Thoracic aorta (tissue), 2 donors: ENCODE data around the gene PLEKHA6. TPM values are rescaled to one million over a fixed set of nuclear protein-coding genes. Genes with fewer than 3 reads are reported as not detected.

Experiments
- ATAC-seq: fragments of 150-250 bp; one replicate; pipeline ENCODE4 v1.8.0; 2017; ENCODE audit warnings: low read depth; ENCODE audit not compliant: insufficient number of reproducible peaks, low FRiP score
- DNase-seq: peaks from one replicate; pipeline ENCODE4 v3.0.0-alpha.2; 2020; ENCODE audit warnings: low spot score
- H3K27ac ChIP-seq, 2 donors: fragments of 200-600 bp; sonication (generic); 1 replicate in 1 of 2; 2 replicates in 1 of 2; pipeline ENCODE4 v1.5.1; 2016; ENCODE audit warnings: mild to moderate bottlenecking in 2 of 2, moderate library complexity in 2 of 2
- H3K27me3 ChIP-seq: fragments of 200-600 bp; sonication (generic); replicated peaks from 2 replicates; pipeline ENCODE4 v1.6.0; 2016; ENCODE audit warnings: mild to moderate bottlenecking; ENCODE audit not compliant: insufficient read depth
- H3K36me3 ChIP-seq: fragments of 200-600 bp; sonication (generic); one replicate; pipeline ENCODE4 v1.5.1; 2016
- H3K4me1 ChIP-seq, 2 donors: fragments of 200-600 bp; sonication (generic); 1 replicate in 1 of 2; 2 replicates in 1 of 2; pipeline versions ENCODE4 v1.5.1 to v1.6.0; 2016; ENCODE audit warnings: low read depth in 2 of 2, mild to moderate bottlenecking in 1 of 2; ENCODE audit not compliant: control insufficient read depth in 1 of 2
- H3K4me3 ChIP-seq: fragments of 200-600 bp; sonication (generic); 2 replicates; pipeline ENCODE4 v1.5.1; 2016; ENCODE audit warnings: mild to moderate bottlenecking
- H3K9me3 ChIP-seq: fragments of 200-600 bp; sonication (generic); 2 replicates; pipeline ENCODE4 v1.5.1; 2016
- total RNA-seq, 2 donors: library from RNA; depleted of rRNA; stranded (reverse); fragments of >200 nt; gene quantifications; one replicate each; pipeline versions ENCODE4 v1.1.0 to v1.2.3, GENCODE V29; 2016
- TF ChIP-seq, protein P1 (sequence below): fragments of 200-600 bp; sonication (generic); IDR thresholded peaks from one replicate; pipeline ENCODE4 v1.5.1; 2019; ENCODE audit warnings: antibody characterized with exemption

PLEKHA6 gene
- total RNA-seq, 2 donors from 2014 or later = 5.1 to 6.9 TPM

DNA sequence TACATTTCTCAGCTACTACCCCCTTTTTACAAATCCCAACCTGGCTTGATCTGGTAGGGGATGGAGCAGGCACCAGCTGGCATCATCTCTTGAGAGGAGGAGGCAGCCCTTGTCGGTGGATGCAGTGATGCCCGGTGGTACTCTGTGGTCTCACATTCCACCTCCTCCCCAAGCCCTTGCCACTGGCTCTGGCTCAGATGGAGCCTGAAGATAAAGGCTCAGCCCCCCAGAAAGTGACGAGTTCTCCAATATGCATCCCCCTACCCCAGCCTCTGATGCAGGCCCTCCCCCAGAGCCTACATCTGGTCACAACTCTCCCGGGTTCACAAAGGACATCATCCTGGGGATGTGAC, 142.1 kb downstream of the PLEKHA6 start:
- no peaks in the 10 kb centered on the region for H3K9me3 ChIP-seq
- H3K27me3 ChIP-seq = no peaks in the 10 kb centered on the region
- H3K36me3 ChIP-seq = no peaks in the 10 kb centered on the region
- peaks cover 0 to 6% of the 10 kb centered on the region in 2 donors for H3K4me1 ChIP-seq
- no peak for DNase-seq
- H3K4me3 ChIP-seq = no peak overlapping the region
- TF ChIP-seq, protein P1, sequence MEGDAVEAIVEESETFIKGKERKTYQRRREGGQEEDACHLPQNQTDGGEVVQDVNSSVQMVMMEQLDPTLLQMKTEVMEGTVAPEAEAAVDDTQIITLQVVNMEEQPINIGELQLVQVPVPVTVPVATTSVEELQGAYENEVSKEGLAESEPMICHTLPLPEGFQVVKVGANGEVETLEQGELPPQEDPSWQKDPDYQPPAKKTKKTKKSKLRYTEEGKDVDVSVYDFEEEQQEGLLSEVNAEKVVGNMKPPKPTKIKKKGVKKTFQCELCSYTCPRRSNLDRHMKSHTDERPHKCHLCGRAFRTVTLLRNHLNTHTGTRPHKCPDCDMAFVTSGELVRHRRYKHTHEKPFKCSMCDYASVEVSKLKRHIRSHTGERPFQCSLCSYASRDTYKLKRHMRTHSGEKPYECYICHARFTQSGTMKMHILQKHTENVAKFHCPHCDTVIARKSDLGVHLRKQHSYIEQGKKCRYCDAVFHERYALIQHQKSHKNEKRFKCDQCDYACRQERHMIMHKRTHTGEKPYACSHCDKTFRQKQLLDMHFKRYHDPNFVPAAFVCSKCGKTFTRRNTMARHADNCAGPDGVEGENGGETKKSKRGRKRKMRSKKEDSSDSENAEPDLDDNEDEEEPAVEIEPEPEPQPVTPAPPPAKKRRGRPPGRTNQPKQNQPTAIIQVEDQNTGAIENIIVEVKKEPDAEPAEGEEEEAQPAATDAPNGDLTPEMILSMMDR = no peak
- no peak for ATAC-seq
- H3K27ac ChIP-seq = no peak overlapping the region

DNA sequence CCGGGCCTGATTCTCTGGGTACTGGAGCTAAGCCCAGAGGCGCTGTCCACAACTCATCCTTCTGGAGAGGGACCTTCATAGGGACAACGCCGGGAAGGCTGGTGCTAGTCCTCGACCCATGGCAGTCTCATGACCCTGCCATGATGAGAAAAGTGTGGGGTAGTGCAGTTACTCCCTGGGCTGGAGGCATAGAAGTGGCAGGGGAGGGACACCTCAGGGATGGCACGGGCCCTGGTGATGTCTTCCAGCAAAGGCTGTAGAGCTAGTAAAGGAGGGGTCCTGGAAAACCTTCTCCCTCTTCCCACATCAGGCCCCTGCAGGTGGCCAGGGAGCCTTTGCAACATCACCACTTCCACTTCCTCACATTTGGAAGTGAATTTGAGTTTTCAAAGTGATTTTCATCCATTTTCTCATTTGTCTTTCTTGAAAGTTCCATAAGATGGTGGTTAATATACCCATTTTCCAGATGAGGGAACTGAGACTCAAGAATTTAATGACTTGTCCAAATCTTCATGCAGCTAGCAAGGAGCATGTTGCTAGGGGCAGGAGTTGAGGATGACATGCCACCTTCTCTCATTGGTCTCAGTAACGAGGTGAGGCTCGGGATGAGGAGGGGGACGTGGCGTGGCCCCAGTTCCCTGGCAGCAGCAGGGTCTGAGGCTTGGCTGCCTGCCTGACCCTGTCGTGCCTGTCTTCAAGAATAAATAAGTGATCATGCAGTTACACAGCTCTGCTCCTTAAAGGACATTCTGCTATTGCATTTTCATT, 142.7 kb downstream of the PLEKHA6 start:
- no peaks in the 10 kb centered on the region for H3K36me3 ChIP-seq
- no peak overlapping the region for H3K27ac ChIP-seq
- no peaks in the 10 kb centered on the region for H3K27me3 ChIP-seq
- TF ChIP-seq, protein P1 = no peak
- H3K4me3 ChIP-seq = no peak overlapping the region
- peaks cover 0 to 6% of the 10 kb centered on the region in 2 donors for H3K4me1 ChIP-seq
- DNase-seq (no peak), ATAC-seq (no peak)
- H3K9me3 ChIP-seq = no peaks in the 10 kb centered on the region

GRCh38 chr1:204216236-204216635, 143.5 kb downstream of the PLEKHA6 start:
- no peak for ATAC-seq
- Histone ChIP-seq H3K27ac (no peak overlapping the region), H3K4me1 (peaks cover 0 to 6% of the 10 kb centered on the region in 2 donors), H3K27me3 (no peaks in the 10 kb centered on the region), H3K9me3 (no peaks in the 10 kb centered on the region), H3K4me3 (no peak overlapping the region), H3K36me3 (no peaks in the 10 kb centered on the region)
- TF ChIP-seq, protein P1 = no peak
- DNase-seq = no peak

DNA sequence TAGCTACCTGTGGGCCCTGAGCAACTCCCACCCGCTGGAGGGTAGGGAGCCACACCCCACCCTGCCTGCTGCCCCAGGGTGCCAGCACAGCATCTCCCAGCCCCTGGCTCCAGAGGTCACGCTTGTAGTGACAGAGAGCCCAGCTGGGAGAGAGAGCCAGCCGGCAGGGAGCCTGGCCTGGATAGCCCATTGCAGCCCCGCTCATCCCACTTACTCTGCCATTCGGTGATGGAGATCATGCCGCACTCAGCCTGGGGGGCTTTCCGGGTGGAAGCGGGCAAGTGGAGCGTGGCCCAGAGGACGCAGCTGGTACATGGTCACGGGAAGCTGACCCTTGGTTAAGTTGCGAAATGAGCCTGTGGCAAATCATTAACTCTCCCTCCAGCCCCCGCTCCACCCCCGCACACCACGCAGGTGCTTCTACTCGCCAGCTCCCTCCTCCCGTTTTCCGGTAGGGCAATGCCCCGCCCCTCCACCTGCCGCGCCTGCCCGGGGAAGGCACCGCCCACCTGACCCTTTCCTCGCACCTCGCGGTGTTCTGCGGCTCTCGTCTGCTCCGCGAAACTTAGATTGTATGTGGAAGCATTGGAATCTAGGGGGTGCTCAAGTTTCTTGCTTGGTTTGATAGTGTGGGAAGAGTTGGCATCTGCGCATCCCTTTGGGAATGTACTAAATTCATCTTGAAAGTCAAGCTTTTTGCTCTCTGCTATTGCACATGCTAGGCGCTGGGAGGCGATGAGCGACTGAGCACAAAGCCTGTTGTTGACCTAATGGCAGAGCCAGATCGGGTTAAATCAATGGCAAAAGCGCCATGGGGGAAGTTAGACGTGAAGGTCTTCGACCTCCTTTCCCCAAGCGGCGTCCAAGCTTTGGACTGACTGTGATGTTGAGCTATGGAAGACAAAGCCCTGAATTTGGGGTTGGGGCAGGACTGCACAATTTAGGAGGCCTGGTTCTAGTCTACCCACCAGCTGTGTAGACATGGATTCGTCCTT, 145.8 kb downstream of the PLEKHA6 start, which contains the start of gene GOLT1A:
Gene GOLT1A (minus strand): TSS at position 321 of the 995 bp plus-strand sequence. CDS start 82 bp downstream, at position 239.
- ATAC-seq (no peak), DNase-seq (no peak)
- Histone ChIP-seq H3K4me3 (peak within 1 kb of the TSS; percentile 42), H3K27me3 (no peaks in the 10 kb centered on the region), H3K27ac (no peak within 1 kb of the TSS), H3K9me3 (no peaks in the 10 kb centered on the region), H3K36me3 (no peaks in the 10 kb centered on the region), H3K4me1 (peaks cover 0 to 6% of the 10 kb centered on the region in 2 donors)
- TF ChIP-seq, protein P1 = peak; percentile 40

GRCh38 chr1:204212715-204213114, 147.0 kb downstream of the PLEKHA6 start:
- Histone ChIP-seq H3K27me3 (no peaks in the 10 kb centered on the region), H3K4me3 (no peak overlapping the region), H3K9me3 (no peaks in the 10 kb centered on the region), H3K27ac (no peak overlapping the region), H3K36me3 (no peaks in the 10 kb centered on the region), H3K4me1 (peaks cover 0 to 6% of the 10 kb centered on the region in 2 donors)
- ATAC-seq (no peak), DNase-seq (no peak)
- TF ChIP-seq, protein P1 = no peak
